Stimulated activated CD8-positive, alpha-beta memory T cell treated with anti-CD3 and anti-CD28 coated beads, Interleukin-12 subunit alpha, Interleukin-12 subunit beta, amount 100 ng/mL, for 1 hour (primary cell): Measurements from ENCODE around the gene ETV3L.
A peak's percentile ranks its signal among the peaks of the same experiment; 100 is the strongest.

ENCODE experiments used
- DNase-seq: peaks from one replicate; pipeline ENCODE4 v3.0.0-alpha.2; 2020; ENCODE audit warnings: low read depth

ETV3L gene

DNA sequence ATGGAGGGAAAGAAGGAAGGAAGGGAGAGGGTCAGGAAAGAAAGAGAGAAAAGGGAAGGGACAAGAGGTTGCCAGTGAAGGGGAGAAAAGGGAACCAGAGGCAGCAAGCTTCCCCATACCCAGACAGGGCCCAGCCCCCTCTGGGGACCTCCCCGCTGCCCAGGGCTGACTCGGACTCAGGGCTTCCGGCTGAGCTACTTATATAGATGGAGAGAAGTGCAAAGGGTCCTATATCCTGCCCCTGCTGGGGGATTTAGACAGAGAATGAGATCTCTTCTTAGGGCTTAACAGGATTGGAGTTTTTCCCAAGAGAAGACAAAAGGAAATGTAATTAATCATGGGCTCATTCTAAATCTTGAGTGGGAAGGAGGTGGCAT is at the start of gene ETV3L:
TSS of gene ETV3L (minus strand) at position 176 of the 377 bp plus-strand sequence. CDS start 285 bp downstream, outside the sequence.
- DNase-seq = no peak

DNA sequence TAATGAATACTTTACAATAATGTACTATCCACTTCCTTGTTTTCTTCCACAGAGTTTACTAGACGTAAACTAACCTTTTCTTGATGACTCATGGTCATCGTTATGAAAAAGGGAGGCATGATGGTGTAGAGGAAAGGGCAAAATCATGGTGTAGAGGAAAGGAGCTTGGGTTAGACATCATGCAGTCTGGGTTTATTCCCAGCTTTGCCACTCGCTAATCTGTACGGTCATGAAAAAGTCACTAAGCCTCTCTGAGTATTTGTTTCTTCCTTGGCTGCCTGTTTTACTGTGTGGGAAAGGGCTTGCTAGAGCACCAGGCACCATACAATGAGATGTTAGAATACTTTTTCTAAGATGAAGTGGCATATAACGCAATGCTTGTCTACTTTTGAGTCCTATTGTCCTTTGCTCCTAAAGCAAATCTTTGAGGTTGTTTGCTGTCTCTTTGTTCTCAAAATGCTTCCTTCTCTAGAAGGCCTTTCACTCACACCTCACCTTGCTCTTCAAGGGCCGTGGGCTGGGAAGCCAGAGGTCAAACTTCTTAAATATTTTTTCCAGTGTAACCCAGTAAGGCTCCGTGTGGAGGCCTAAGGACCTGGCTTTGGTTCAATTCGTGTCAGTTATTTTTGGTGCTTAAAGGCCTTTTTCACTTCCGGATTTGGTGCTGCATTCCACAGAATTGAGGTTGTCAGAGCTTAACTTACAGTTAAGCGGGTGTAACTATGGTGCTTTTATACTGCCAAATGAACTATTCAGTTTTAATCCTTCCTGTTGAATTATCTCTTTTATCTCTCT is 48.5 kb upstream of the ETV3L start:
- DNase-seq = no peak

GRCh38 chr1:157147037-157147436 is 47.4 kb upstream of the ETV3L start:
- no peak for DNase-seq

GRCh38 chr1:157146244-157146643 is 46.6 kb upstream of the ETV3L start:
- no peak for DNase-seq

GRCh38 chr1:157145076-157145475 is 45.5 kb upstream of the ETV3L start:
- no peak for DNase-seq

- DNase-seq = no peak
Measured at GRCh38 chr1:157144509-157144908, 44.9 kb upstream of the ETV3L start.

DNA sequence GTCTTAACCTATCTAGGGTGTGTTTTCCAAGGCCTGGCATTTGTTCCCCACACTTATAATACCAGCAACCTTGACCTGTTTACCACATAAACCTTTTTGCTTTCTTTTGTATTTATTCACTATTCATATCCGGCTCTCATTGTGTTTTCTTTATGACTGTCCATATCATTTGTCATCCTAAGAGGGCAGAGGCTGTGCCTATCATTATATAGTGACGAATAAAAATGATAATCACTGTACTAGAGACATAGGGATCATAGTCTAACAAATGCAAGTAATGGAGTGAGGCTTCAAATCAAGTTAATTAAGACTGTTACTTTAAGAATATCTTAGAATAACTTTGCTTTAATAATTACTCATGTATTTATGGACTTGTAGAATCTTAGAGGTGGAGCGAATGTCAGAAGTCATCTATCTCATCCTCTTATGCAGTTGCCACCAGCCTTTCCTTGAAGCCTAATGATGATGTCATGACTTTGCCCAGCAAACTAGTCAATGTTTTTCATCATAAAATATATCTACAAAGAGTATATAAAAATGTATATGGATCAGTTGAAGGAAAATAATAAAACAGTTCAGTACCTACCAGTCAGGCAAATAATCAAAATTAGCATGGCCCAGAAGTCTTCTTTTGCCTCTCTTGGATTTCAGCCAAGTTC is 43.3 kb upstream of the ETV3L start:
- DNase-seq = no peak

- DNase-seq = no peak
Measured at GRCh38 chr1:157142201-157142600, 42.6 kb upstream of the ETV3L start.

- DNase-seq = no peak
Measured at GRCh38 chr1:157141212-157141855, 41.7 kb upstream of the ETV3L start.

- DNase-seq = no peak
Measured at GRCh38 chr1:157140063-157140588, 40.5 kb upstream of the ETV3L start.

- DNase-seq = no peak
Measured at GRCh38 chr1:157139052-157139715, 39.6 kb upstream of the ETV3L start.

- DNase-seq = peak; percentile 65
Measured at GRCh38 chr1:157138220-157139051, 38.8 kb upstream of the ETV3L start, which contains the start of gene ETV3. TSS of gene ETV3 (minus strand) at chr1:157138395. CDS start at chr1:157136352, 2,043 bp downstream.

DNA sequence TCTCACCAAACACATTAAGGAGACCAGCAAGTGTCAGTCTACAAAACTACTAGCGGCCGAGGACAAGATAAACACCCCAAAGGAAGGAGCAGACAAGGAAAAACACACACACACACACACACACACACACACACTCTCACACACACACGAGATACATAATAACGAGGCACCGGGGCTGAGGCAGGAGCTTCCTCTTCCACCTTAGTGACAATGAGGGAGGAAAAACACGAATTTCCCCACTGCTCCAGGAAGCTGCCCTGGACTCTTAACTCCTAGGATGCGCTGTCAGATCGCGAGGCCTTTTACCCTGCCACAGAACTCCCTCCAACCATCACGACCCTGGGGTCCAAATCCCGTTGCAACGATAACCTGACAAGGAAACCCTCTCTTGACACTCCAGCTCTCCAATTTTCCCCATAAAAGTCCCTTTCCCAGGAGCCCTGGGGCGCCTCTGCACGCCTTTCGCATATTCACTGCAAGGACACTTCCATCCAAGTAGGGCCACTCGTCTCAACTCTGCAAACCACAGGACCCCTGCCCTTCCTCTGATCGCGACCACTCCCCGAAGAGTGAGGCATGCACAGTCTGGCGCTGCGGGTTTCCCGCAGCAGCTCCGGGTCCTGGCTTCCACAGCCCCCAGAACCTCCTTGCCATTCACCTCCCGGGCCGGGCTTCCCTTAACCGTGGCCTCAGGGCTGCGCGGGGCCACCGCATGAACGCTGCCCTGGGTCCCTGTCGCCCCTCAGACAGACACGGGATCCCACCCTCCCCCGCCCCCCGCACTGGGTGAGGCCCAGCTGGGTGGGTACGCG is 38.0 kb upstream of the ETV3L start:
- no peak for DNase-seq

GRCh38 chr1:157137046-157137407 is 37.4 kb upstream of the ETV3L start:
- DNase-seq = no peak

GRCh38 chr1:157136133-157136532 is 36.5 kb upstream of the ETV3L start:
- no peak for DNase-seq

- no peak for DNase-seq
Measured at GRCh38 chr1:157135646-157136045, 36.0 kb upstream of the ETV3L start.

DNA sequence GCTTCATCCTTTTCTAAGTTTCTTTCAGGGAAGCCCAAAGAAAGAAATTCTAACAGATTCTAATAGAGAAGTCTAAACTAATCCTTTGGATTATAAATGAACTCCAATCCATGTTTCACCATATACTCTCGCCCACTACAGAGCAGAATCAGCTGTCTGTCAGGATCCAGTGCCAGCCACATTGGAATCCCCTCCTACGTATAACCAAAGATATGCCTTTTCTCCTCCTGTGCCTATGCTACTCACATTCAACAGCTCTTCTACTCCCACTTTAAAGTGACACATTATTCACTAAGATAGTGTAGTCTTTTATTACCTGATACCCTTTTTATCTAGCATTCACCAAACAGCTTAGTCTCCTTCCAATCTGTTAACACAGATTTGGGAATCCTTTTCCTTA is 35.5 kb upstream of the ETV3L start:
- DNase-seq = no peak

DNA sequence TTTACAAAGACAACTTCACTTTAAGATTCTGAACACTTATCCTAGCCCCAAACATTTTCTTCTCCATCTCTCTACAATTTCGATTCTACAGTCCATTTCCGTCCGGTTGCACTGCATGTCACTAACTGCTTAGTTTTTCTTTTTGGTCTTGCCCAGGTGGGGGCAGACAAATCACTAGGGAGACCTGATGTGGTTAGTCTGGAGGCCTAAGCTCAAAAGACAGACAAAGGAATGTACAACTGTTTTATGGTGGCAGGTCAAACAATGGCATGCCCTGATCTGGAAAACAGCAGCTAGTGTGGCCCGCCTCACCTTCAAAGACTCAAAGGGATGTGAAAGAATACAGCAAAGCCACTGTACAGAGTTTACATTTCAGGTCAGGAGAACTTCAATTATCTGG is 34.8 kb upstream of the ETV3L start:
- no peak for DNase-seq

- no peak for DNase-seq
Measured at GRCh38 chr1:157133426-157133825, 33.8 kb upstream of the ETV3L start.

DNA sequence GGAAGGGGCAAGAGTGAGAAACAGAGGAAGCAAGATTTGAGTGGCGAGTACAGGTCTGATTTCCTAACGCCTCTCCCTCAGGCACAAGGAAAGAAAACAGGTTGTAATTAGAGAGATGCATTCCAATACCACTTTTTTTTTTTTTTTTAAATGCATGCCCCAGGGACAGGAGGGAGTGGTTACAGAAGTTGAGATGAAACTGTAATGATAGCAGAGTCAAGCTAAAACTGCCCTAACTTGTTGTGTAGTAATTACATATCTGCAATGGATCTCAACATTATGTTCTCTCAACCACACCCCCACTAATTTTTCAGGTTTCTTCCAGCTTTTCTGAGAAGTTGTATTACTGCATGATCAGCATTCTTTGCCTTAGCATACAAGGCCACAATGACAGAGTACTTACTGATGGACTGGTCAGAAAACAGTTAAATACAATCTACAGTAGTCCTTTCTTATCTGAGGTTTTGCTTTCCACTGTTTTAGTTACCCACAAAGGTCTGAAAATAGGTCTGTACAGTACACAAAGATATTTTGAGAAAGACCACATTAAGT is 33.1 kb upstream of the ETV3L start:
- no peak for DNase-seq
